B cell (primary cell): Measurements from ENCODE around the gene PLEKHG4. TPM values are rescaled to one million over a fixed set of nuclear protein-coding genes. Genes with fewer than 3 reads are reported as not detected.

Experiments
- ATAC-seq: fragments of 200-7000 bp; cut with Tn5 transposase; one replicate; pipeline ENCODE4 v1.10.0; 2021; ENCODE audit warnings: low read depth, mild to moderate bottlenecking, moderate number of reproducible peaks, moderate library complexity
- CTCF ChIA-PET: fragments of 350-600 bp; sonication (Branson Sonifier 250); formaldehyde crosslinking; loops from one replicate; lab custom pipeline; 2021; ENCODE audit warnings: antibody characterized with exemption, inconsistent platforms; lab: Charles Lee
- POLR2A ChIA-PET: fragments of 350-600 bp; sonication (Branson Sonifier 250); formaldehyde crosslinking; loops from one replicate; lab custom pipeline; 2021; ENCODE audit warnings: antibody characterized with exemption; lab: Charles Lee
- DNase-seq: peaks from one replicate; pipeline ENCODE4 v3.0.0; 2013
- H2AFZ ChIP-seq: 2 replicates; pipeline ENCODE4 v1.6.1; 2012; ENCODE audit warnings: mild to moderate bottlenecking, low read depth, low read length; ENCODE audit not compliant: insufficient read depth, poor library complexity, severe bottlenecking
- H3K27ac ChIP-seq, 2 donors: 1 replicate in 1 of 2; 2 replicates in 1 of 2; pipeline ENCODE4 v1.5.1; 2012 to 2013; ENCODE audit warnings: low read length in 2 of 2, mild to moderate bottlenecking in 2 of 2, moderate library complexity in 1 of 2
- H3K27me3 ChIP-seq, 4 experiments: fragments of 200-600 bp in 1 of 4; sonication (generic) in 1 of 4; replicated peaks in 1 of 4; 1 replicate in 2 of 4; 2 replicates in 2 of 4; pipeline versions ENCODE4 v1.6.1 to v1.7.0; 2013 to 2016; ENCODE audit warnings: low read length in 3 of 4, mild to moderate bottlenecking in 2 of 4, mixed read lengths in 1 of 4, moderate library complexity in 1 of 4; ENCODE audit not compliant: insufficient read depth in 4 of 4, control insufficient read depth in 3 of 4; ENCODE audit errors: control extremely low read depth in 1 of 4
- H3K36me3 ChIP-seq, 2 experiments: replicated peaks in 1 of 2; 1 replicate in 1 of 2; 2 replicates in 1 of 2; pipeline versions ENCODE4 v1.6.1 to v1.7.1; 2013; ENCODE audit warnings: low read length in 1 of 2; ENCODE audit not compliant: insufficient read depth in 2 of 2, control insufficient read depth in 1 of 2; ENCODE audit errors: control extremely low read depth in 1 of 2, extremely low read depth in 1 of 2
- H3K4me1 ChIP-seq, 2 donors: fragments of 200-600 bp in 1 of 2; sonication (generic) in 1 of 2; 1 replicate in 1 of 2; 2 replicates in 1 of 2; pipeline versions ENCODE4 v1.5.1 to v1.6.1; 2013 to 2017; ENCODE audit warnings: low read length in 2 of 2; ENCODE audit not compliant: control insufficient read depth in 2 of 2, insufficient read depth in 2 of 2
- H3K4me2 ChIP-seq: replicated peaks from 2 replicates; pipeline ENCODE3; 2012; ENCODE audit warnings: mild to moderate bottlenecking, low read depth, low read length; ENCODE audit not compliant: poor library complexity, severe bottlenecking
- H3K4me3 ChIP-seq, 5 experiments: fragments of 200-600 bp in 1 of 5; sonication (generic) in 1 of 5; 1 replicate in 3 of 5; 2 replicates in 2 of 5; pipeline versions ENCODE4 v1.5.1 to v1.7.0; 2011 to 2016; ENCODE audit warnings: low read length in 4 of 5, mild to moderate bottlenecking in 4 of 5, low read depth in 2 of 5, control low read depth in 1 of 5, moderate library complexity in 1 of 5; ENCODE audit not compliant: insufficient read depth in 1 of 5; ENCODE audit errors: control extremely low read depth in 1 of 5, extremely low read depth in 1 of 5
- H3K79me2 ChIP-seq: fragments of 200-600 bp; sonication (generic); one replicate; pipeline ENCODE4 v1.6.0; 2016; ENCODE audit warnings: low read length; ENCODE audit not compliant: control insufficient read depth, insufficient read depth
- H3K9ac ChIP-seq: fragments of 200-600 bp; sonication (generic); 2 replicates; pipeline ENCODE4 v1.6.1; 2017; ENCODE audit warnings: mild to moderate bottlenecking, low read length, moderate library complexity
- H3K9me3 ChIP-seq, 3 donors: one replicate each; pipeline versions ENCODE4 v1.6.1 to v1.7.1; 2013; ENCODE audit warnings: low read length in 2 of 3; ENCODE audit not compliant: control insufficient read depth in 2 of 3, insufficient read depth in 1 of 3; ENCODE audit errors: control extremely low read depth in 1 of 3
- H4K20me1 ChIP-seq: 2 replicates; pipeline ENCODE4 v1.6.0; 2012; ENCODE audit warnings: mild to moderate bottlenecking, low read length; ENCODE audit not compliant: insufficient read depth, control insufficient read depth, poor library complexity, severe bottlenecking
- H3K27ac Mint-ChIP-seq: one replicate; pipeline ENCODE4 v1.8.0; 2021; ENCODE audit warnings: mixed read lengths
- H3K27me3 Mint-ChIP-seq: one replicate; pipeline ENCODE4 v1.8.0; 2021; ENCODE audit warnings: mixed read lengths
- H3K4me1 Mint-ChIP-seq: one replicate; pipeline ENCODE4 v1.8.0; 2021; ENCODE audit warnings: mixed read lengths
- H3K4me3 Mint-ChIP-seq: one replicate; pipeline ENCODE4 v1.8.0; 2021; ENCODE audit warnings: mixed read lengths
- H3K9me3 Mint-ChIP-seq: one replicate; pipeline ENCODE4 v1.8.0; 2022; ENCODE audit warnings: mixed read lengths; ENCODE audit not compliant: insufficient read depth
- EZH2 ChIP-seq: IDR thresholded peaks from 2 replicates; pipeline ENCODE4 v1.6.1; 2012; ENCODE audit warnings: borderline replicate concordance, low read depth, mild to moderate bottlenecking, moderate library complexity, low read length; ENCODE audit not compliant: insufficient read depth, poor library complexity, severe bottlenecking
- WGBS: methylation state at CpG from one replicate; pipeline ENCODE4 v1.1.5; 2013; ENCODE audit warnings: missing lambda C conversion rate; ENCODE audit not compliant: insufficient coverage; 5-methylcytosine and 5-hydroxymethylcytosine counted together
- intact Hi-C: fragments of 100-400 bp; cut with micrococcal nuclease; formaldehyde crosslinking; loops from one replicate; pipeline ENCODE4 v1.10.0; 2022
- polyA plus RNA-seq: library from polyadenylated mRNA; depleted of rRNA; stranded (reverse); fragments of >200 nt; gene quantifications from 2 replicates; pipeline ENCODE4 v1.2.3, GENCODE V29; 2012
- total RNA-seq, 2 donors: library from RNA; stranded (reverse); fragments of 120-200 nt in 1 of 2; gene quantifications; 1 replicate in 1 of 2; 2 replicates in 1 of 2; pipeline versions ENCODE4 v1.2.3 to v1.2.4, GENCODE V29; 2013 to 2022
- TF ChIP-seq, protein P1 (sequence below): fragments of 200-600 bp; IDR thresholded peaks from one replicate; pipeline ENCODE4 v1.8.0; 2022; ENCODE audit warnings: antibody characterized with exemption, mild to moderate bottlenecking

PLEKHG4 gene
- total and polyA plus RNA-seq, 2 donors (not counting 1 experiment from before 2014, with no cell fraction given), result 6.0 to 7.1 TPM

DNA sequence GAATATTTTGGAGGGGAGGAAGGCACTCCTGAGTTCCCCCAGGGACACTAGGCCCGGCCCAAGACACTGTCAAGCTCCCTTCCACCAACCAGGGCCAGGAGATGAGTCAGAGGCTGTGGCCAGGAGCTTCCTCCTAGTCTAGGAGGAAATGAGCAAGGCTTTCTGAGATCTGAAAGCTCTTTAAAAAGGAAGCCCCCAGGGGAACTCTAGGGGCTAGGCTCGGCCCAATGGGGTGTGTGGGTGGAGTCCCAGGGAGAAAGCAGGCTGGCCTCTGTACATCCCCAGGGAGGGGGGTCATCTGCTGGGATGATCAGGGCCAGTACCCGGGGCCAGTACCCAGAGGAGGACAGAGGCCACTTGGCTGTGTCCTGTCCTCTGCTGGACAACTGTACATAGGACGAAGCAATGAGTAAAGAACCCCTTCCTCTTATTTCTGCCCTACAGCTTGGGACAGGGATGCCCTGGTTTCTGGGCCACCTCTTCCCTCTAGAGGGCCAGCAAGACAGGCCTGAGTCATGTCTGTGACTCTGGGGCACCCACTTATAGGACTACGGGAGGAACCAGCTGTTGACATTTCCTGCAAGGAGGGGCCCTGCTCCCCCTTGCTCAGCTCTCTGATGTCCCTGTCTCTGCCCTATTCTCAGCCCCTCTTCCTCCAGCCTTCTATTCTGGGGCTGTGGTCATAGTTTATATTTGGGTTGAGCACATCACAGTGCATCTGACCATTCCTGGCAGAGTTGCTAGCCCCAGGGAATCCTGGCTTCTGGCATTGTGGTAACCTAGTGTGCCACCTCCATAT is 34.7 kb upstream of the PLEKHG4 start:
- Histone ChIP-seq H4K20me1 (peaks cover 7% of the 10 kb centered on the region), H3K4me2 (peak overlapping the region; percentile 60), H3K9ac (peak overlapping the region; percentile 37), H3K36me3 (peaks cover 0 to 3% of the 10 kb centered on the region in 2 experiments), H3K79me2 (peaks cover 26% of the 10 kb centered on the region), H2AFZ (no peak overlapping the region), H3K4me3 (peak overlapping the region in 2 of 5 experiments; percentile 4 to 11), H3K27ac (peak overlapping the region; percentile 67 to 86), H3K27me3 (peaks cover 0 to 7% (median 4%) of the 10 kb centered on the region in 4 experiments), H3K9me3 (no peaks in the 10 kb centered on the region), H3K4me1 (peaks cover 43 to 53% of the 10 kb centered on the region in 2 donors)
- CTCF ChIA-PET, result interaction anchor here (0.9 to 3.7 kb wide), 11 partner anchors 11 to 277 kb away, joined by 3 to 33 read pairs (median 4); partner anchors contain the start of gene TMEM208
- Mint-ChIP-seq H3K9me3 (no peaks in the 10 kb centered on the region), H3K4me1 (peaks cover 48% of the 10 kb centered on the region), H3K27ac (peak overlapping the region; percentile 96), H3K27me3 (peaks cover 2% of the 10 kb centered on the region), H3K4me3 (peak overlapping the region; percentile 83)
- DNase-seq (peak; percentile 87), ATAC-seq (peak; percentile 67)
- TF ChIP-seq EZH2, result no peak
- TF ChIP-seq, protein P1, sequence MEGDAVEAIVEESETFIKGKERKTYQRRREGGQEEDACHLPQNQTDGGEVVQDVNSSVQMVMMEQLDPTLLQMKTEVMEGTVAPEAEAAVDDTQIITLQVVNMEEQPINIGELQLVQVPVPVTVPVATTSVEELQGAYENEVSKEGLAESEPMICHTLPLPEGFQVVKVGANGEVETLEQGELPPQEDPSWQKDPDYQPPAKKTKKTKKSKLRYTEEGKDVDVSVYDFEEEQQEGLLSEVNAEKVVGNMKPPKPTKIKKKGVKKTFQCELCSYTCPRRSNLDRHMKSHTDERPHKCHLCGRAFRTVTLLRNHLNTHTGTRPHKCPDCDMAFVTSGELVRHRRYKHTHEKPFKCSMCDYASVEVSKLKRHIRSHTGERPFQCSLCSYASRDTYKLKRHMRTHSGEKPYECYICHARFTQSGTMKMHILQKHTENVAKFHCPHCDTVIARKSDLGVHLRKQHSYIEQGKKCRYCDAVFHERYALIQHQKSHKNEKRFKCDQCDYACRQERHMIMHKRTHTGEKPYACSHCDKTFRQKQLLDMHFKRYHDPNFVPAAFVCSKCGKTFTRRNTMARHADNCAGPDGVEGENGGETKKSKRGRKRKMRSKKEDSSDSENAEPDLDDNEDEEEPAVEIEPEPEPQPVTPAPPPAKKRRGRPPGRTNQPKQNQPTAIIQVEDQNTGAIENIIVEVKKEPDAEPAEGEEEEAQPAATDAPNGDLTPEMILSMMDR, result no peak
- 0% methylated on average over 3 of the region's 5 CpGs for WGBS
- POLR2A ChIA-PET, result interaction anchor here (0.6 to 2.5 kb wide), 7 partner anchors 16 to 320 kb away, joined by 3 to 30 read pairs (median 3); partner anchors contain the start of genes MATCAP1 and TMEM208
- intact Hi-C loops, result loop anchor here (10.0 kb wide), 1 partner anchor 420 kb away; the partner anchor contains the start of genes ACD, C16orf86, ENKD1 and PARD6A
